OCI-LY7 (cell line): Measurements from ENCODE around the gene LRG1. TPM values are rescaled to one million over a fixed set of nuclear protein-coding genes. Genes with fewer than 3 reads are reported as not detected.

Experiments used
- BruUV-seq: library from RNA; stranded (reverse); fragments of 400-500 nt; replicated peaks from 2 replicates; lab custom pipeline; 2021; lab: Mats Ljungman, UMichigan
- CTCF ChIA-PET: fragments of 300-600 bp; sonication (Branson Sonifier 250); formaldehyde crosslinking; loops from one replicate; lab custom pipeline; 2022; ENCODE audit warnings: antibody characterized with exemption; ENCODE audit not compliant: unreplicated experiment; lab: Charles Lee
- POLR2A ChIA-PET: fragments of 300-600 bp; sonication (Branson Sonifier 250); formaldehyde crosslinking; loops from one replicate; lab custom pipeline; 2022; ENCODE audit warnings: antibody characterized with exemption; lab: Charles Lee
- DNase-seq: peaks from one replicate; pipeline ENCODE4 v3.0.0-alpha.2; 2015; ENCODE audit warnings: low spot score
- H2AFZ ChIP-seq: fragments of 200-600 bp; sonication (generic), shearing (Covaris generic); 2 replicates; pipeline ENCODE4 v1.6.1; 2014; ENCODE audit warnings: mild to moderate bottlenecking, antibody characterized with exemption, low read length, moderate library complexity
- H3K27ac ChIP-seq: fragments of 200-600 bp; sonication (generic); 2 replicates; pipeline ENCODE4 v1.5.1; 2014; ENCODE audit warnings: mixed run types, low read depth, mild to moderate bottlenecking, moderate library complexity, low read length, inconsistent platforms; ENCODE audit not compliant: poor library complexity, severe bottlenecking
- H3K36me3 ChIP-seq: fragments of 200-600 bp; sonication (generic); 2 replicates; pipeline ENCODE4 v1.6.1; 2014; ENCODE audit warnings: mild to moderate bottlenecking, antibody characterized with exemption, low read length, moderate library complexity, mixed read lengths; ENCODE audit not compliant: insufficient read depth
- H3K4me1 ChIP-seq: fragments of 200-600 bp; sonication (generic); 2 replicates; pipeline ENCODE4 v1.5.1; 2014; ENCODE audit warnings: mild to moderate bottlenecking, low read length; ENCODE audit not compliant: insufficient read depth, poor library complexity, severe bottlenecking
- H3K4me2 ChIP-seq: fragments of 200-600 bp; sonication (generic); 2 replicates; pipeline ENCODE4 v1.6.1; 2014; ENCODE audit warnings: mild to moderate bottlenecking, low read length
- H3K4me3 ChIP-seq: fragments of 200-600 bp; sonication (generic); 2 replicates; pipeline ENCODE4 v1.5.1; 2014; ENCODE audit warnings: mild to moderate bottlenecking, low read depth, low read length; ENCODE audit not compliant: poor library complexity, severe bottlenecking
- H3K79me2 ChIP-seq: fragments of 200-600 bp; sonication (generic); 2 replicates; pipeline ENCODE4 v1.6.1; 2016; ENCODE audit warnings: low read depth, mild to moderate bottlenecking, low read length, moderate library complexity, mixed read lengths; ENCODE audit not compliant: insufficient read depth
- H3K9me2 ChIP-seq: fragments of 200-600 bp; sonication (generic); 2 replicates; pipeline ENCODE4 v1.6.1; 2016; ENCODE audit warnings: mild to moderate bottlenecking, low read length, mixed read lengths; ENCODE audit not compliant: insufficient read depth
- H3K9me3 ChIP-seq: fragments of 200-600 bp; sonication (generic); 2 replicates; pipeline ENCODE4 v1.6.1; 2014; ENCODE audit warnings: mild to moderate bottlenecking, mixed run types, low read length, mixed read lengths
- H4K20me1 ChIP-seq: fragments of 200-600 bp; sonication (generic); 2 replicates; pipeline ENCODE4 v1.6.1; 2014; ENCODE audit warnings: mild to moderate bottlenecking, antibody characterized with exemption, low read length, moderate library complexity, mixed read lengths; ENCODE audit not compliant: insufficient read depth
- CTCF ChIP-seq: fragments of 200-600 bp; sonication (generic); conservative IDR thresholded peaks from 2 replicates; pipeline ENCODE4 v1.5.1; 2014; ENCODE audit warnings: mild to moderate bottlenecking, antibody characterized with exemption, low read length, moderate library complexity, mixed read lengths
- EZH2phosphoT487 ChIP-seq: fragments of 200-600 bp; sonication (generic); IDR thresholded peaks from 2 replicates; pipeline ENCODE4 v1.6.1; 2018; ENCODE audit warnings: low read depth, borderline replicate concordance, mild to moderate bottlenecking, mixed run types, antibody characterized with exemption, low read length, moderate library complexity, mixed read lengths
- intact Hi-C: fragments of 100-400 bp; cut with micrococcal nuclease; formaldehyde crosslinking; loops from one replicate; pipeline ENCODE4 v1.10.0; 2022; ENCODE audit not compliant: unreplicated experiment
- total RNA-seq, 2 experiments: library from RNA; depleted of rRNA in 1 of 2; stranded (reverse); fragments of >200 nt in 1 of 2; shearing (Covaris generic) in 1 of 2; gene quantifications; 2 replicates each; pipeline ENCODE4 v1.2.3, GENCODE V29; 2014 to 2022

LRG1 gene
- total RNA-seq, 2 experiments from 2014 or later, result 1.6 to 1.9 TPM

GRCh38 chr19:4487572-4487971 lies 52.3 kb downstream of the LRG1 start:
- no peak overlapping the region for H2AFZ ChIP-seq
- ChIA-PET POLR2A (interaction anchor here (0.6 kb wide), 1 partner anchor 1714 kb away, joined by 3 read pairs; no protein-coding TSS in a partner anchor), CTCF (no interaction called here)
- DNase-seq, result no peak
- H3K4me1 ChIP-seq, result no peaks in the 10 kb centered on the region
- no peaks in the 10 kb centered on the region for H4K20me1 ChIP-seq
- no peak overlapping the region for H3K27ac ChIP-seq
- peaks cover 51% of the 10 kb centered on the region for H3K36me3 ChIP-seq
- H3K4me2 ChIP-seq, result no peak overlapping the region
- no peaks in the 10 kb centered on the region for H3K79me2 ChIP-seq
- H3K9me2 ChIP-seq, result no peaks in the 10 kb centered on the region
- TF ChIP-seq CTCF (no peak), EZH2phosphoT487 (no peak)
- BruUV-seq, result no TSS peak
- no peak overlapping the region for H3K4me3 ChIP-seq
- no peaks in the 10 kb centered on the region for H3K9me3 ChIP-seq
- intact Hi-C loops, result no loop called here

Other genes with a start within 250 kb of the LRG1 start
- gene TMIGD2, start 237.6 kb downstream of the LRG1 start, total RNA-seq (2014; rRNA removed; shearing (Covaris generic)), result 2.7 and 6.2 TPM in 2 replicates
- 0.44 and 0.59 TPM in 2 replicates for gene TMIGD2, start 237.6 kb downstream of the LRG1 start, total RNA-seq (2022)
- 19.8 and 20.2 TPM in 2 replicates for gene FSD1, start 235.4 kb downstream of the LRG1 start, total RNA-seq (2014; rRNA removed; shearing (Covaris generic))
- 21.9 and 23.2 TPM in 2 replicates for gene FSD1, start 235.4 kb downstream of the LRG1 start, total RNA-seq (2022)
- gene STAP2, start 201.2 kb downstream of the LRG1 start, total RNA-seq (2014; rRNA removed; shearing (Covaris generic)), result 0.13 and 1.3 TPM in 2 replicates
- gene STAP2, start 201.2 kb downstream of the LRG1 start, total RNA-seq (2022), result 0.57 and 1.2 TPM in 2 replicates
- gene MPND, start 196.5 kb downstream of the LRG1 start, total RNA-seq (2014; rRNA removed; shearing (Covaris generic)), result 6.7 and 7.2 TPM in 2 replicates
- gene MPND, start 196.5 kb downstream of the LRG1 start, total RNA-seq (2022), result 19.1 and 19.5 TPM in 2 replicates
- 24.3 and 33.2 TPM in 2 replicates for gene SH3GL1, start 139.5 kb downstream of the LRG1 start, total RNA-seq (2014; rRNA removed; shearing (Covaris generic))
- gene SH3GL1, start 139.5 kb downstream of the LRG1 start, total RNA-seq (2022), result 38.9 and 39.0 TPM in 2 replicates
- 107 and 108 TPM in 2 replicates for gene CHAF1A, start 137.4 kb downstream of the LRG1 start, total RNA-seq (2014; rRNA removed; shearing (Covaris generic))
- 119 and 128 TPM in 2 replicates for gene CHAF1A, start 137.4 kb downstream of the LRG1 start, total RNA-seq (2022)
- gene UBXN6, start 82.2 kb downstream of the LRG1 start, total RNA-seq (2014; rRNA removed; shearing (Covaris generic)), result 42.3 and 43.5 TPM in 2 replicates
- gene UBXN6, start 82.2 kb downstream of the LRG1 start, total RNA-seq (2022), result 51.9 and 57.0 TPM in 2 replicates
- gene HDGFL2, start 67.7 kb downstream of the LRG1 start, total RNA-seq (2014; rRNA removed; shearing (Covaris generic)), result 54.5 and 79.9 TPM in 2 replicates
- gene HDGFL2, start 67.7 kb downstream of the LRG1 start, total RNA-seq (2022), result 77.3 and 85.9 TPM in 2 replicates
- gene PLIN4, start 21.6 kb downstream of the LRG1 start, total RNA-seq (2014; rRNA removed; shearing (Covaris generic)), result 0.13 TPM in 1 of 2 replicates, not detected in the other
- 0.24 and 0.32 TPM in 2 replicates for gene PLIN4, start 21.6 kb downstream of the LRG1 start, total RNA-seq (2022)
- 0.67 and 0.85 TPM in 2 replicates for gene PLIN5, start 4.8 kb downstream of the LRG1 start, total RNA-seq (2014; rRNA removed; shearing (Covaris generic))
- gene PLIN5, start 4.8 kb downstream of the LRG1 start, total RNA-seq (2022), result 1.9 and 2.2 TPM in 2 replicates
- 0.05 TPM in 1 of 2 replicates, not detected in the other for gene SEMA6B, start 19.6 kb upstream of the LRG1 start, total RNA-seq (2014; rRNA removed; shearing (Covaris generic))
- not detected in 2 replicates for gene SEMA6B, start 19.6 kb upstream of the LRG1 start, total RNA-seq (2022)
- gene TNFAIP8L1, start 99.5 kb upstream of the LRG1 start, total RNA-seq (2014; rRNA removed; shearing (Covaris generic)), result 9.0 and 10.0 TPM in 2 replicates
- gene TNFAIP8L1, start 99.5 kb upstream of the LRG1 start, total RNA-seq (2022), result 22.7 and 24.3 TPM in 2 replicates
- gene MYDGF, start 130.3 kb upstream of the LRG1 start, total RNA-seq (2014; rRNA removed; shearing (Covaris generic)), result 73.3 and 76.0 TPM in 2 replicates
- gene MYDGF, start 130.3 kb upstream of the LRG1 start, total RNA-seq (2022), result 65.0 and 77.3 TPM in 2 replicates
- 25.5 and 40.2 TPM in 2 replicates for gene DPP9, start 183.8 kb upstream of the LRG1 start, total RNA-seq (2014; rRNA removed; shearing (Covaris generic))
- 56.7 and 63.8 TPM in 2 replicates for gene DPP9, start 183.8 kb upstream of the LRG1 start, total RNA-seq (2022)